ENCODE data around the gene IGF2R.

IGF2R gene

GRCh38 chr6:159969921-159970320, 1.0 kb downstream of the IGF2R start:
- Histone ChIP-seq H3K79me2 (ENCODE audit: control insufficient read depth, low read length) (peaks cover 58% of the 10 kb centered on the region), H3K27me3 (ENCODE audit: control insufficient read depth, low read length) (0 out of 2 replicates have a peak, but pooled peaks cover 4% of the 10 kb centered on the region), H3K36me3 (ENCODE audit: control insufficient read depth, low read length) (no peaks in the 10 kb centered on the region), H3K27ac (ENCODE audit: low read depth, low read length) (no peak overlapping the region), H3K9me3 (ENCODE audit: control insufficient read depth, insufficient read depth, low read length) (no peaks in the 10 kb centered on the region), H3K4me1 (ENCODE audit: control insufficient read depth, low read length) (peaks cover 17% of the 10 kb centered on the region), H3K4me3 (ENCODE audit: low read length) (peak overlapping the region; percentile 91), H3F3A (ENCODE audit: control insufficient read depth, insufficient read depth) (no peaks in the 10 kb centered on the region), H3K4me2 (ENCODE audit: low read length) (peak overlapping the region; percentile 59), H4K20me1 (ENCODE audit: control insufficient read depth, insufficient read depth, low read depth, low read length) (peaks cover 4% of the 10 kb centered on the region; the same call in 1 of the 2 replicates), H3K9me2 (replicated peaks; ENCODE audit: control insufficient read depth, low read length) (no peaks in the 10 kb centered on the region)
- TF ChIP-seq, protein P1, sequence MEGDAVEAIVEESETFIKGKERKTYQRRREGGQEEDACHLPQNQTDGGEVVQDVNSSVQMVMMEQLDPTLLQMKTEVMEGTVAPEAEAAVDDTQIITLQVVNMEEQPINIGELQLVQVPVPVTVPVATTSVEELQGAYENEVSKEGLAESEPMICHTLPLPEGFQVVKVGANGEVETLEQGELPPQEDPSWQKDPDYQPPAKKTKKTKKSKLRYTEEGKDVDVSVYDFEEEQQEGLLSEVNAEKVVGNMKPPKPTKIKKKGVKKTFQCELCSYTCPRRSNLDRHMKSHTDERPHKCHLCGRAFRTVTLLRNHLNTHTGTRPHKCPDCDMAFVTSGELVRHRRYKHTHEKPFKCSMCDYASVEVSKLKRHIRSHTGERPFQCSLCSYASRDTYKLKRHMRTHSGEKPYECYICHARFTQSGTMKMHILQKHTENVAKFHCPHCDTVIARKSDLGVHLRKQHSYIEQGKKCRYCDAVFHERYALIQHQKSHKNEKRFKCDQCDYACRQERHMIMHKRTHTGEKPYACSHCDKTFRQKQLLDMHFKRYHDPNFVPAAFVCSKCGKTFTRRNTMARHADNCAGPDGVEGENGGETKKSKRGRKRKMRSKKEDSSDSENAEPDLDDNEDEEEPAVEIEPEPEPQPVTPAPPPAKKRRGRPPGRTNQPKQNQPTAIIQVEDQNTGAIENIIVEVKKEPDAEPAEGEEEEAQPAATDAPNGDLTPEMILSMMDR (IDR thresholded peaks at IDR 0.05; ENCODE audit: low read depth, low read length, poor library complexity, severe bottlenecking): no peak
- TF ChIP-seq EZH2phosphoT487 (IDR thresholded peaks at IDR 0.05; ENCODE audit: borderline replicate concordance, low read length): no peak

DNA sequence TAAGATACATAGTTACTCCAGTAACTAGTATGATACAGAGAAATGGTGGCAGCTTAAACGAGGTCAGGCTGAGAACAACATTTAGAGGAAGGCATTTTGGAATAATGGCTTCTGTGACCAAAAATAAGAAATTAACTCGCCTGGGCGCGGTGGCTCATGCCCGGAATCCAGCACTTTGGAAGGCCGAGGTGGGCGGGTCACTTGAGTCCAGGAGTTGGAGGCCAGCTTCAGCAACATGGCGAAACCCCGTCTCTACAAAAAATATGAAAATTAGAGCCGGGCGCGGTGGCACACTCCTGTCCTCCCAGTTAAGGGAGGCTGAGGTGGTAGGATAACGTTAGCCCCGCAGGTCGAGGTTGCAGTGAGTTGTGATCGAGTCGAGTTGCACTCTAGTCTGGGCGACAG, 1.8 kb downstream of the IGF2R start:
- Histone ChIP-seq H3K27me3 (ENCODE audit: control insufficient read depth, low read length) (0 out of 2 replicates have a peak, but pooled peaks cover 4% of the 10 kb centered on the region), H4K20me1 (ENCODE audit: control insufficient read depth, insufficient read depth, low read depth, low read length) (peaks cover 4% of the 10 kb centered on the region; the same call in 1 of the 2 replicates), H3F3A (ENCODE audit: control insufficient read depth, insufficient read depth) (no peaks in the 10 kb centered on the region), H3K4me2 (ENCODE audit: low read length) (peak overlapping the region; percentile 59), H3K9me2 (replicated peaks; ENCODE audit: control insufficient read depth, low read length) (no peaks in the 10 kb centered on the region), H3K9me3 (ENCODE audit: control insufficient read depth, insufficient read depth, low read length) (no peaks in the 10 kb centered on the region), H3K4me3 (ENCODE audit: low read length) (peak overlapping the region; percentile 91), H3K27ac (ENCODE audit: low read depth, low read length) (no peak overlapping the region), H3K79me2 (ENCODE audit: control insufficient read depth, low read length) (peaks cover 64% of the 10 kb centered on the region), H3K36me3 (ENCODE audit: control insufficient read depth, low read length) (no peaks in the 10 kb centered on the region), H3K4me1 (ENCODE audit: control insufficient read depth, low read length) (peaks cover 17% of the 10 kb centered on the region)
- TF ChIP-seq EZH2phosphoT487 (IDR thresholded peaks at IDR 0.05; ENCODE audit: borderline replicate concordance, low read length): no peak
- TF ChIP-seq, protein P1 (IDR thresholded peaks at IDR 0.05; ENCODE audit: low read depth, low read length, poor library complexity, severe bottlenecking): no peak

DNA sequence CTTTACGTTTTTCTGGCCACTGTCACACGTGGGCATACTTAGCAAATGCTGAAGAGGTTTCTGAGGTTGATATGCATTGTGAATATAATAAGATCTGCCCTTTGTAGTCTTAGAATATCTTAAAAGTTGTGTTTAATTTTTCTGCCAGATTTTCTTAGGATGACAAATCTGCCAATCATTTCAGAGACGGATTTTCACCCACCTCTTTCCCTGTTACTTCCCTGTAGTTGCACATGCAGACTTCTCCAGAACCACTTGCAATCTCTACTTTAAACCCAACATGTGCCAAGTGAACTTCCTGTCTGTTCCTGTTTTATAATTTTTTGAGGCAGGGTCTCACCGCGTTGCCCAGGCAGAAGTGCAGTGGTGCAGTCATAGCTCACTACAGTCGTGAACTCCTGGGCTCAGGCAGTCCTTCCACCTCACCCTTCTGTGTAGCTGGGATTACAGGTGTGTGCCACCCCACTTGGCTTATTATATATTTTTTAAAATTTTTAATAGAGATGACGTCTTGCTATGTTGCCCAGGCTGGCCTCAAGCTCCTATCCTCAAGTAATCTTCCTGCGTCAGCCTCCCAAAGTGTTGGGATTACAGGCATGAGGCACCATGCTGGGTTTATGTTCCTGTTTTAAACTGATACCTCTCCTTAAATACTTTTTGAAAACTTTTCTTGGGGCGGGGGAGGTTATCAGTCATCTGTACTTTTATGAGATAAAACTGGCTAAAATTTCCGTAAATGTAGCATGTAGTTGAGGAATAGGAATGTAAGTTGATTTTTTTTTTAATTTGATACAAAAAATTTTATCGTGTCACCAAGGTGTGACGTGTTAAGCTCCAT, 2.7 kb downstream of the IGF2R start:
- peaks cover 17% of the 10 kb centered on the region for H3K4me1 ChIP-seq (ENCODE audit: control insufficient read depth, low read length)
- no peaks in the 10 kb centered on the region for H3K9me3 ChIP-seq (ENCODE audit: control insufficient read depth, insufficient read depth, low read length)
- H3K4me3 ChIP-seq (ENCODE audit: low read length): no peak overlapping the region
- H3K27ac ChIP-seq (ENCODE audit: low read depth, low read length): no peak overlapping the region
- H3K9me2 ChIP-seq (replicated peaks; ENCODE audit: control insufficient read depth, low read length): no peaks in the 10 kb centered on the region
- no peaks in the 10 kb centered on the region for H3F3A ChIP-seq (ENCODE audit: control insufficient read depth, insufficient read depth)
- peaks cover 9% of the 10 kb centered on the region; the same call in 1 of the 2 replicates for H4K20me1 ChIP-seq (ENCODE audit: control insufficient read depth, insufficient read depth, low read depth, low read length)
- no peak for TF ChIP-seq EZH2phosphoT487 (IDR thresholded peaks at IDR 0.05; ENCODE audit: borderline replicate concordance, low read length)
- TF ChIP-seq, protein P1 (IDR thresholded peaks at IDR 0.05; ENCODE audit: low read depth, low read length, poor library complexity, severe bottlenecking): no peak
- no peaks in the 10 kb centered on the region for H3K27me3 ChIP-seq (ENCODE audit: control insufficient read depth, low read length)
- H3K79me2 ChIP-seq (ENCODE audit: control insufficient read depth, low read length): peaks cover 72% of the 10 kb centered on the region
- H3K36me3 ChIP-seq (ENCODE audit: control insufficient read depth, low read length): no peaks in the 10 kb centered on the region
- H3K4me2 ChIP-seq (ENCODE audit: low read length): no peak overlapping the region
